Activated CD4-positive, alpha-beta T cell treated with anti-CD3 and anti-CD28 coated beads, Interleukin-10, Interleukin-2, amounts not matched to agents 100 ng/mL and 50 ng/mL, durations not matched to agents 16 hours and 8 hours (primary cell): Measurements from ENCODE around the gene PROC.

Experiments used
- DNase-seq: peaks from one replicate; pipeline ENCODE4 v3.0.0-alpha.2; 2020

Gene PROC

DNA sequence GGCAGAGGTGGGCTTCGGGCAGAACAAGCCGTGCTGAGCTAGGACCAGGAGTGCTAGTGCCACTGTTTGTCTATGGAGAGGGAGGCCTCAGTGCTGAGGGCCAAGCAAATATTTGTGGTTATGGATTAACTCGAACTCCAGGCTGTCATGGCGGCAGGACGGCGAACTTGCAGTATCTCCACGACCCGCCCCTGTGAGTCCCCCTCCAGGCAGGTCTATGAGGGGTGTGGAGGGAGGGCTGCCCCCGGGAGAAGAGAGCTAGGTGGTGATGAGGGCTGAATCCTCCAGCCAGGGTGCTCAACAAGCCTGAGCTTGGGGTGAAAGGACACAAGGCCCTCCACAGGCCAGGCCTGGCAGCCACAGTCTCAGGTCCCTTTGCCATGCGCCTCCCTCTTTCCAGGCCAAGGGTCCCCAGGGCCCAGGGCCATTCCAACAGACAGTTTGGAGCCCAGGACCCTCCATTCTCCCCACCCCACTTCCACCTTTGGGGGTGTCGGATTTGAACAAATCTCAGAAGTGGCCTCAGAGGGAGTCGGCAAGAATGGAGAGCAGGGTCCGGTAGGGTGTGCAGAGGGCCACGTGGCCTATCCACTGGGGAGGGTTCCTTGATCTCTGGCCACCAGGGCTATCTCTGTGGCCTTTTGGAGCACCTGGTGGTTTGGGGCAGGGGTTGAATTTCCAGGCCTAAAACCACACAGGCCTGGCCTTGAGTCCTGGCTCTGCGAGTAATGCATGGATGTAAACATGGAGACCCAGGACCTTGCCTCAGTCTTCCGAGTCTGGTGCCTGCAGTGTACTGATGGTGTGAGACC, at the start of gene PROC:
PROC (plus strand) TSS at position 128 of the 812 bp plus-strand sequence. CDS start 1,516 bp downstream, outside the sequence.
- no peak for DNase-seq

DNA sequence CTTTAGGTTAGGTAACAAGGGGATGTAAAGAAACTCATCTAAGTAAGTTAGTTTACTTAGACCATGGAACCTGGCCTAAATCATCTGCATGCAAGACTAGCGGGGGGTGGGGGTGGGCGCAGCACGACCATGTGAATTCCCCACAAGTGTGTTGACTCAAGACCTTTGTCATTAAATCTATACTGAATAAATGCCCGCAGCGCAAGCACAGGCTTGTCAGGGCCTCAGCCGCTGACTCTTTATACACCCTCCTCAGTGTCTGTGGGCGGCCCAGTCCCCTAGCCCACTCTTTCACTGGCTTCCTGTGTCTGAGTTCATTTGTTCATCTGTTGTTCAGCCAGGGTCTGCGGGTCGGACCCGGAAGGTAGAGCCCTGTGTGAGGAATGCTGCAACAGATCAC, 48.2 kb upstream of the PROC start:
- no peak for DNase-seq

DNA sequence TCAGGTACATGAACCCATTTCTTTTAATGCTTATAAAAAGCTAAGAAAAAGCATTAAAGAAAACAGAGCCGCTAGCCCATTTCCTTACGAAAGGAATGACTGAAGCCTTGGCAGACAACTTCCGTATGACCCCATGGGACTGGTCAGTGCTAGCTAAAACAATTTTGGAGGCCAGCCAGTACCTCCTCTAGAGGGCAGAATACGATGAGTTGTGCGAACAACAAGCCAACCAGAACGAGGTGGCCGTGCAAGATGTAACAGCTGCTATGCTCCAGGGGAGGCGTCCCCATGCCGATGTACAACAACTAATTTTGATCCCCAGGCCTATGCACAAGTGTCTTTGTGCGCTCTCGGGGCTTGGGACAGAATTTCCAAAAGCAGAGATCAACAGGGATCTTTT, 47.2 kb upstream of the PROC start:
- no peak for DNase-seq

DNA sequence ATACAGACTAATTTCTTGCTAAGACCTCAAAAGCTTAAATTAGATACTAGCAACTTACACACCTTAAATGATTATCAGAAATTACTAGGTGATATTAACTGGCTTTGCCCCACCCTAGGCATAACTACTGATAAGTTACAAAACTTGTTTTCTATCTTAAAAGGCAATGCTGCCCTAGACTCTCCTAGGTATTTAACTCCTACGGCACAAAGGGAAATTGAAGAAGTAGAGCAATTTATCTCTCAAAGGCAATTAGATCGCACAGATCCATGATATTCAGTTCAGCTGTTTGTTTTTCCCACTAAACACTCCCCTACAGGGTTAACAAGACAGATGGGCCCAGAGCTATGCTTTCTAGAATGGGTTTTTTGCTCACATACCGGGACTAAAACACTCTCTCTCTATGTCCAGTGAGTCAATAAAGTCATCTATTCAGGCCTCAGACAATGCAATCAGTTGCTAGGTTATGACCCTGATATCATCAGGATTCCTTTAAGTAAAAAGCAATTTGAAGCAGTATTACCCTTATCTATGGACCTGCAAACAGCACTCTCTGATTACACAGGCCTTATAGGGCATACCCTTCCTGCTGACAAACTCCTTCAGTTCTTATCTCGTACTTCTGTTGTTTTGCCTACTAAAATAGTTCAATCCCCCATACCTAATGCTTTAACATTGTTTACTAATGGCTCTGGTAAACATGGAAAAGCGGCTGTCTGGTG, 44.7 kb upstream of the PROC start:
- DNase-seq, result no peak

DNA sequence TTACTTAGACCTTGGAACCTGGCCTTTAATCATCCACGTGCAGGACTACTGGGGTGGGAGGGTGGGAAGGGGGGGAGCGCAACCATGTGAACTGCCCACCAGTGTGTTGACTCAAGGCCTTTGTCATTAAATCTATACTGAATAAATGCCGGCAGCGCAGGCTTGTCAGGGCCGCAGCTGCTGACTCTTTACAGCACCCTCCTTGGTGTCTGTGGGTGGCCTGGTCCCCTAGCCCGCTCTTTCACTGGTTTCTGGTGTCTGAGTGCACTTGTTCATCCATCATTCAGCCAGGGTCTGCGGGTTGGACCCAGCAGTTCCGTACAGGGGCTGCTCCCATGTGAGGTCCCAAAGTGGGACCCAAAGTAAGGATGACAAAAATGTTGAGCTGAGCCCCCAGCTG, 42.0 kb upstream of the PROC start:
- no peak for DNase-seq

DNA sequence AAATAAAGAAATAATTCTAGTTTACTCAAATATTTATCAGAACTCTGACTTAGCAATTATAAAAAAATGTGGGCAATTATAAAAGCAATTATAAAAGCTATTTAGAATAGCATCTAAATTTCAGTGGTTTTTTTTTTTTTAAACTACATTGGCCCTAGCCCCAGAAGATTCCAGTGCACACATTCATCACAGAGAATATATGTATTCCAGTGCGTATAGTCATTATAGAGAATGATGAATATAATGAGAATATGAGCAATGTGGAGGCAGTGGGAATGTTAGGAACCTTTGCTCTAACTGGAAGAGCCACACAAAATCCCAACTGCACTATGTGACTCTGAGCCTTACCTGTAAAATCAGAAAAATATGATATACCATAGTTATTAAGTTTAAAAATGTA, 41.0 kb upstream of the PROC start:
- no peak for DNase-seq

DNA sequence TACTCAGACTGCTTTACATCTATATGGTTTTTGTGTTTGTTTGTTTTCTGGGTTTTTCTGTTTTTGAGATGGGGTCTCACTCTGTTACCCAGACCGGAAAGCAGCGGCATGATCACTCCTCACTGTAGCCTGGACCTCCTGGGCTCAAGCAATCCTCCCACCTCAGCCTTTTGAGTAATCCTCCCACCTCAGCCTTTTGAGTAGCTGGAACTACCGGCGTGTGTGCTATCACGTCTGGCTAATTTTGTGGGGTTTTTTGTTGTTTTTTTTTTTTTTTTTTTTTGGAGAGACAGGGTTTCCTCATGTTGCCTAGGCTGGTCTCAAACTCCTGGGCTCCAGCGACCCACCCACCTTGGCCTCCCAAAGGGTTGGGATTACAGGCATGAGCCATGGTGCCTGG, 39.5 kb upstream of the PROC start:
- no peak for DNase-seq

DNA sequence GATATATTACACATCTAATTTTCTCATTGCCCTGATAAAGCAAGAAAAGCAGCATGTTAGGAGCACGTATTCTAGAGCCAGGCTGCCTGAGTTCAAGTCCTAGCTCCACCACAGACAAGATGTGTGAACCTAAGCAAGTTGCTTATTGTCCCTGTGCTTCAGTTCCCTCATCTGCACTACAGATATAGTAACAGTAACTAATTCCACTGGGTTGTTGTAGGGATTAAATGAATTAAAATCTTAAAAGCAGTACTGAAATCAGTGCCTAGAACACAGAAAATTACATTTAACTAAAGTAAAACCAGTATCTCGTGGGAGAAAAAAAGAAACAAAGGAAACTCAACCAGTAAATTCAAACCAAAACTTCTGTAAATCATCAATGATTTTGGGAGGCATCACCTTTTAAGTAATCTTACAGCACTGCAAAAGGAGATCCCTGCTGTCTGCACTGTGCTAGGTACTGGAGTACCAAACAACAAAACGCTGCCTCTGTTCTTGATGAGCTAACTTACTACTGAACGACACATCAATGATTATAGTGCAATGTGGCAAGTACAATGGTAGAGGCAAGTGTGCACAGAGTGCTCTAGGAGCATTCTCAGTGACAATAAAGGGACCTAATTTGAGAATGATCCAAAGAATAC, 38.4 kb upstream of the PROC start:
- DNase-seq, result no peak

DNA sequence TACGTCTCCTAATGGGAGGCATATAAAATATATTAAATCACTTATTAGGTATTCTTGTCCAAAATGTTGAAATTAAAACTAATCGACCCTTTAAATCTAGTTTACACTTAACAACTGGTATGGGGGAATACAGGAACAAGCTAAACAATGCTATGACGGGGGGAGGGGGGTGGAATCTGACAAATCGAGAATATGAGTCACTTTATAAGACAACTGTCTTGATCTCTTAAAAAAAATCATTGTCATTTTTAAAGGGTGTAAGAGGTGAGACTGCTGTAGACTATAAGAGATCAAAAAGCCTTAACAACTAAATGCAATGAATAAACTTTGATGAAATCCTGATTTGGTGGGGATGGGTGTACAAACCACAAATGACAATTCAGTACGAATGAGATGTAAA, 36.5 kb upstream of the PROC start:
- DNase-seq, result no peak

DNA sequence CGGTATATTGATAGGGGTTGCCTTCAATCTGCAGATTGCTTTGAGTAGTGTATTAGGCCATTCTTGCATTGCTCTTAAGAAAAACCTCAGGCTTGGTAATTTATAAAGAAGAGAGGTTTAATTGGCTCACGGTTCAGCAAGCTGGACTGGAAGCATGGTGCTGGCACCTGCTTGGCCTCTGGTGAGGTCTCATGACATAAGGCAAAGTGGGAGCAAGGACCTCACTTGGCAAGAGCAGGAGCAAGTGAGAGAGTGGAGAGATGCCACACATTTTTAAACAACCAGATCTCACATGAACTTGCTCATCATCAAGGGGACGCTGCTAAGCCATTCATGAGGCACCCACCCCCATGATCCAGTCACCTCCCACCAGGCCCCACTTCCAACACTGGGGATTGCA, 35.4 kb upstream of the PROC start:
- DNase-seq, result no peak

DNA sequence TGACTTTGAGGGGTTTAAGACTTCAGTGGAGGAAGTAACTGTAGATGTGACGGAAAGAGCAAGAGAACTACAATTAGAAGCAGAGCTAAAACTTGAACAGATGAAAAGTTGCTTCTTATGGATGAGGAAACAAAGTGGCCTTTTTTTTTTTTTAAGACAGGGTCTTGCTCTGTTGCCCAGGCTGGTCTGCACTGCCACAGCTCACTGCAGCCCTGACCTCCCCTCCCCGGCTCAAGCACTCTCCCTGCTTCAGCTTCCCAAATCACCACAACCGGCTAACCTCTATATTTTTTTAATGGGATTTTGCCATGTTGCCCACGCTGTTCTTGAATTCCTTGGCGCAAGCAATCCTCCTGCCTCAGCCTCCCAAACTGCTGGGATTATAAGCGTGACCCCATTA, 33.7 kb upstream of the PROC start:
- DNase-seq, result no peak

DNA sequence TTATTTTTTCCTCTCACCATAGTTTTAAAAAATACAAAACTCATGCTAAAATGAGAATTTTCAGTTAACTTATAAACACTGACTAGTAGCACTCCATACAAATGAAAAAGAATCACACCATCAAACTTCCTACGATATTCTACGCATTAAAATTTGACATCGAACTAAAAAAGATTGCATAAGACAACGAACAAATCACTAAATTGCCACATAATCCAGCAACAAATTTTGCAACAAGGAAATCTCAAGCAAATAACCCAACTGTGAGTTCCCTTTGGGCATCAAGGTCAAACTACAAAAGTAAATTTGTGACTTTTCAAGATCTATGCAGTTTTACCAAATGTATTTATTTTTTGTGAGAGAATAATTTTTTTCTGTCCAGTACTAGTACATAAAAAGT, 32.0 kb upstream of the PROC start:
- DNase-seq, result no peak

DNA sequence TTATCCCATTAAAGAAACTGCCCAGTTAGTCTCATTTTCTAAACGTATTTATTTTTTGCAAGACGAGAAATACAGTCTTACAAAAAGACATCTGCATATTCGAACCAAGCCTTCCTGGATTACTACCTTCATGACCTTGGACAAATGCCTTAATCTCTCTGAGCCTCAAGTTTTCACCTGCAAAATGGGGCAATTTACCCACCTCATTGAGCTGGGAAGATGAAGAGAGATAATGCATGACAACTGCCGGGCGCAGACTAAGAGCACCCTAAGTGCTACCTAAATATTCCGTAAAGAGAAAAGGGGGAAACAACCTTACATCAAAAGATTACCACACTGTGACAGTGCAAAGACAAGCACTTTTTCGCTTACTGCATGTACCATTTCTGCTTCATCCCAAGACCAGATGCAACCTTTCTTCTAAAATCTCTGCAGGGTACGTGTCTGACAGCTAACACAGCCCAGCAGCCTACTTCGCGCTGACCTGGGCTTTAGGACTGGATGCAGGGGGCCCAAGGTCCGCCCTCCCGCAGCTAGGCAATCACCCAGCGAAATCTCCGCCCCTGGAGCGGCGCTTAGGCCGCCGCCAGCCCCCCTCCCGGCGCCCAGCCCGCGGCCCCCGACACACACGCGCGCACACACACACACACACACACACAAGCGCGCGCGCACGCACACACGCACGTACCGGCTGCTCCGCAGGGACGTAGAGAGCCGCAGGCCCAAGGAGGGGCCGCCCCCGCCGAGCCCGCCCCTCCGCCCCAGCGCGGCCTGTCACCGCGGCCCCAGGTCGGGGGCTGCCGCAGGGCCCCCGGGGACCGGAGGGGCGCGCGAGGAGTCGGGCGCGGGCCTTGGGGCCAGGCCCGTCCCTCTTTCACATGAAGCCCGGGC, 31.2 kb upstream of the PROC start:
- DNase-seq, result peak; percentile 88

DNA sequence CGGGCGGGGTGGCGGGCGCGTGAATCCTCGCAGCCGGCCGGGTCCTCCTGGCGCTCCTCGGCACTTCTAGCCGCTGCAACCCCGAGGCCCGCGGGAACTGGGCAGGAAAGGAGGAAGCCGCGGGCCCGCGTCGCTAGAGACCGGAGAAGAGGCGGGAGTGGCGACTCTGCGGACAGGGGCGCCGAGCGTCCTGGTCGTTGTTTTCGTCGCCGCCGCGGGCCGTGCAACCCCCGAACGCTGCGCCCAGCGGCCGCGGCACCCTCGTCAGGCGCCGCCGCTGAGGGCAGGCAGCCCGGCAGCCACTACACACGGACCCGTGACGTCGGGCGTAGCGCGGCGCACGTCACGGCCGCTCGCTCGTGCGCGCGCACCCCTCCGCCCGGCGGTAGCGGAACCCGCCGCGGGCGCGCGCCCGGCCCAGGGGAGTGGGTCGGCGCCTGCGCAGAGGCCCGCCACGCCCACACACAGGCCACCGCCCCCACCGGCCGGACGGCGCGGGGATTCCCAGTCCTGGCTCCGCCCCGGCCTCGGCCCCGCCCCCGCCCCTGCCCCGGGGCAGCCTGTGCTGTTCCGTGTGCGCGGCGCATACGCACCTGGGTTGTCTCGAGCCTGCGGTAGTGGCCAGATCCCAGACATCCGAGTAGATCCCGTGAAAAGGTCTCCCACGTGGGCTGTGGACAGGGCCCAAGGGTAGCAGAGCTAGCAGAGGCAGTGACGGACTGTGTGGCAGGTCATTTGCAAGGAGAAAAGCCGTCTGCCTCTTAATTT, 30.4 kb upstream of the PROC start, which contains the start of gene MAP3K2:
MAP3K2 (minus strand) TSS at position 321 of the 768 bp plus-strand sequence. CDS start 44,846 bp downstream, outside the sequence.
- peak; percentile 97 for DNase-seq

DNA sequence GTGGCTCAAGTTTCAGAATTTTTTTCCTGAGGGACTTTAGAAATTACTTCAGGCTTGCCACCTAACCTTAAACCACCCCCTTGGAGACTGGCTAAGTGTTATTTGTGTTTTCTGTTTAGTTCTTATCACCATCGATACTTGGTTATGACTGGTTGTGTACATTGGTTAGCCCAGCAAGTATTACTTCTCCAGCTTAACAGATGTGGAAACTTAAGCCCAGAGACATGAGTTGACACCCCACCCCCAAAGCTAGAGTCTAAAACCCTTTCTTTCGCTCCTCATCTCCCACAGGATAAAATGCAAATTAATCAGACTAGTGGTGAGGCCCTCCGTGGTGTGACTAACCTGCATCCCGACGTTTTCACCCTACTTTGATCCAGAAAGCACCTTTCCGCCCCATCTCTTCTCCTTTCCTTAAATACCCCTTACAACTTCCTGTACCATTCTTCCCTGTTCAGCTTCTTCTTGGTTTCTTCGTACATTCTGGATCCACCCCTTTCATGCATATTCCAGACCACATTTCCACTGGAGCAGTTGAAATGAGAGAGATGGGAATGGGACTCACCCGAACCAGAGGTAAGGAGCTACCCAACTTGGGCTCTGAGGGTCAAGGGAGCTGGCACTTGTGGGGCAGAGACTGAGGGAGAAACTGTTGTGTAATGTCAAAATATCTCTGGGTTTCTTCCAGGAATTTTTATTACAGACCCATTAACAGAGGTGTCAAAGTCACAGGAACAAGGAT, 29.6 kb upstream of the PROC start:
- DNase-seq, result peak; percentile 75

DNA sequence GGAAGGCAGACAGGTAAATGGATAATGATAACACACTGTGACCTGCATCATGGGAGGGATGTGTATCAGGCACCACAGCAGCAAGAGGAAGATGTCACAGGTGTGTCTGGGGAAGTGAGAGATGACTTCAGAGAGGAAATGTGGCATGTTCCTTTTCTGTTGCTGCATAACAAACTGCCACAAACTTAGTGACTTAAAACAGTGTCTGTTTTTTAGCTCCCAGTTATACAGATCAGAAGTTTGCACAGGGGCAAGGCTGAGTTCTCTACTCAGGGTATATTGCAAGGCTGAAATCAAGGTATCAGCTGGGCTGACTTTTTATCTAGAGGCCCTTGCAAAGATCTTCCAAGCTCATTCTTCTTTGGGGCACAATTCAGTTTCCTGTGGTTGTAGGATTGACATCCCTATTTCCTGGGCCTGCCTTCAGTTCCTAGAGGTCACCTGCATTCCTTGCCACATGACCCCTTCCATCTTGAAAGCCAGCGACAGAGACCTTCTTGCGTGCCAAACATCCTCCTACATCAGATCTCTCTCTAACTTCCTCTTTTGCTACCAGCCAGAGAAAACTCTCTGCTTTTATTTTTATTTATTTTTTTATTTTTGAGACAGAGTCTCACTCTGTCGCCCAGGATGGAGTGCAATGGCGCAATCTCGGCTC, 28.3 kb upstream of the PROC start:
- peak; percentile 56 for DNase-seq

DNA sequence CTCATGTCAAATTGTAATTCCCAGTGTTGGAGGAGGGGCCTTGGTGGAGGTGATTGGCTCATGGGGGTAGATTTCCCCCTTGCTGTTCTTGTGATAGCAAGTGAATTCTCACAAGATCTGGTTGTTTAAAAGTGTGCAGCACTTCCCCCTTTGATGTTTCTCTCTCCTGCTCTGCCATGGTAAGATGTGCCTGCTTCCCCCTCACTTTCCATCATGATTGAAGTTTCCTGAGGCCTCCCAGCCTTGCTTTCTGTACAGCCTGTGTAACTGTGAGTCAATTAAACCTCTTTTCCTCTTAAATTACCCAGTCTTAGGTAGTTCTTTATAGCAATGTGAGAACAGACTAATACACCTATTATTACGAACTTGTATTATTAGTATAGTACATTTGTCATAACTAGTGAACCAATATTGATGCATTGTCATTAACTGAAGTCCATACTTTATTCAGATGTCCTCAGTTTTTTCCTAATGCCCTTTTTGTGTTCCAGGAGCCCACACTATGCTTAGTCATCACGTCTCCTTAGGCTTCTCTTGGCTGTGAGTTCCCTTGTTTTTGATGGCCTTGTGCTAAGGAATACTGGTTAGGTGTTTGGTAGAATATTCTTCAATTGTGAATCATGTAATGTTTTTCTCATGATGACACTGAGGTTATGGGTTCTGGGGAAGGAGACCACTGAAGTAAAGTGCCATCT, 25.9 kb upstream of the PROC start:
- DNase-seq, result no peak

DNA sequence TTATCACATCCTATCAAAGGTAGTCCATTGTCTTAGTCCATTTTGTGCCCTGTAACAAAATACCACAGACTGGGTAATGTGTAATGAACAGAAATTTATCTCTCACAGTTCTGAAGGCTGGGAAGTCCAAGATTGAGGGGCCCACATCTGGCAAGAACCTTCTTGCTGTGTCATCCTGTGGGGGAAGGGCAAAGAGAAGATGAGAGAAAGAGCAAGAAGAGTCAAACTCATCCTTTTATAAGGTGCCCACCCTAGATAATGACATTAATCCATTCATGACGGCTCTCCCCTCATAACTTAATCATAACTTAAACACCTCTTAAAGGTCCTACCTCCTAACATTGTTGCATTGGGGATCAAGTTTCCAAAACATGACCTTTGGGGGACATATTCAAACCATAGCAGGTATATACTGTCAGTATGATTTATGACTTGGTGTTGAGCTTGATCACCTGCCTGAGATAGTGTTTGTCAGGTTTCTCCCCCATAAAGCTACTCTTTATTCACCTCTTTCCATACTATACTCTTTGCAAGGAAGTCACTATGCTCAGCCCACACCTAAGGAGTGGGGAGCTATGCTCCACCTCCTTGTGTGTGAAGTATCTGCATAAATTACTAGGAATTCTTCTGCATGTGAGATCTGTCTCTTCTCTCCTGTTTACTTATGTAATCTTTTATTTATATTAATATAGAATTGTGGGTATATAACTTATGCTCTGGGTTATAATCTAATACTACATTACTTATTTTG, 25.2 kb upstream of the PROC start:
- no peak for DNase-seq

DNA sequence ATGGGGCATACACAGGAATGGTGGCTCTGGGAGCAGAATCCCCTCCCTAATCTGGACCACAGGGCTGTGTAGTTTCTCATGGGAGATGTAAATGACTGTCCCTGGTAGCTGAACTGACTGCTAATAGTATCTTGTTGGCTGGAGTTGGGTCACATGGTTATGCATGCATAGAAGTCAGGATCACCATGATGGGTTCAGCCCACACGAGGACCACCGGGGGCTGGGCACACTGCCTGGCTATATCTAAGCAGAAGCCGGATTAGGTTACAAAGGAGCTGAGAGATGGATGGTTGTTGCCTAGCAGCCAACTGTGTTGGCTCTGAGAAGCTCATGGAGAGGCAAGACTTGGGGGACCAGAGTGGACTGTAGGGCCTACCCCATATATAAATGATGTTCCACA, 23.7 kb upstream of the PROC start:
- no peak for DNase-seq
